ENCODE results near the gene TRPM2.

Gene TRPM2

GRCh38 chr21:44423312-44423821 is 69.9 kb downstream of the TRPM2 start:
- Histone ChIP-seq H3K27ac (ENCODE audit: low read depth, low read length) (no peak overlapping the region), H4K12ac (ENCODE audit: low read depth, low read length) (no peak overlapping the region), H4K91ac (ENCODE audit: low read depth, low read length) (no peak overlapping the region), H3K9ac (ENCODE audit: low read length) (no peak overlapping the region), H3K4me3 (ENCODE audit: low read depth, low read length) (no peak overlapping the region), H3K27me3 (ENCODE audit: insufficient read depth, low read length) (no peaks in the 10 kb centered on the region), H3K9me3 (ENCODE audit: insufficient read depth, low read depth, low read length) (peaks cover 33% of the 10 kb centered on the region), H4K8ac (ENCODE audit: low read depth, low read length) (no peak overlapping the region), H3K23ac (ENCODE audit: low read length) (no peak overlapping the region), H3K14ac (ENCODE audit: low read length) (no peak overlapping the region), H3K4me2 (ENCODE audit: low read length) (no peak overlapping the region), H3K79me1 (ENCODE audit: low read length) (no peaks in the 10 kb centered on the region), H2BK120ac (ENCODE audit: insufficient read depth, low read length, poor library complexity) (no peak overlapping the region), H2AK5ac (ENCODE audit: low read length) (no peak overlapping the region), H3K36me3 (ENCODE audit: control insufficient read depth in 1 of 2, insufficient read depth in 2 of 2, low read length in 2 of 2) (no peaks in the 10 kb centered on the region), H3K4ac (ENCODE audit: low read depth, low read length) (no peak overlapping the region), H2BK5ac (ENCODE audit: low read depth, low read length, poor library complexity) (no peak overlapping the region), H3K79me2 (ENCODE audit: control insufficient read depth, insufficient read depth, low read length, poor library complexity) (no peaks in the 10 kb centered on the region), H3K4me1 (ENCODE audit: control insufficient read depth in 1 of 2, insufficient read depth in 2 of 2, low read length in 2 of 2) (no peaks in the 10 kb centered on the region), H2BK12ac (ENCODE audit: low read length) (no peak overlapping the region), H2AFZ (ENCODE audit: insufficient read depth, low read length, poor library complexity) (no peak overlapping the region), H3K18ac (ENCODE audit: low read length) (no peak overlapping the region)
- WGBS (ENCODE audit: extremely low coverage, insufficient coverage, insufficient read length) = no CpG with 5 or more reads among the region's 12 CpGs
- DNase-seq = no peak

- no peak overlapping the region for H4K12ac ChIP-seq (ENCODE audit: low read depth, low read length)
- no peak overlapping the region for H3K18ac ChIP-seq (ENCODE audit: low read length)
- H3K79me2 ChIP-seq (ENCODE audit: control insufficient read depth, insufficient read depth, low read length, poor library complexity) = no peaks in the 10 kb centered on the region
- H3K9me3 ChIP-seq (ENCODE audit: insufficient read depth, low read depth, low read length) = peaks cover 29% of the 10 kb centered on the region
- H3K4me3 ChIP-seq (ENCODE audit: low read depth, low read length) = no peak overlapping the region
- H3K9ac ChIP-seq (ENCODE audit: low read length) = no peak overlapping the region
- H3K27ac ChIP-seq (ENCODE audit: low read depth, low read length) = no peak overlapping the region
- H2AK5ac ChIP-seq (ENCODE audit: low read length) = no peak overlapping the region
- no peak overlapping the region for H4K91ac ChIP-seq (ENCODE audit: low read depth, low read length)
- H3K4me2 ChIP-seq (ENCODE audit: low read length) = no peak overlapping the region
- no peaks in the 10 kb centered on the region for H3K27me3 ChIP-seq (ENCODE audit: insufficient read depth, low read length)
- H3K4me1 ChIP-seq (ENCODE audit: control insufficient read depth in 1 of 2, insufficient read depth in 2 of 2, low read length in 2 of 2) = no peaks in the 10 kb centered on the region
- no peak overlapping the region for H2AFZ ChIP-seq (ENCODE audit: insufficient read depth, low read length, poor library complexity)
- no peak overlapping the region for H2BK120ac ChIP-seq (ENCODE audit: insufficient read depth, low read length, poor library complexity)
- no peaks in the 10 kb centered on the region for H3K36me3 ChIP-seq (ENCODE audit: control insufficient read depth in 1 of 2, insufficient read depth in 2 of 2, low read length in 2 of 2)
- H3K14ac ChIP-seq (ENCODE audit: low read length) = no peak overlapping the region
- no peak overlapping the region for H4K8ac ChIP-seq (ENCODE audit: low read depth, low read length)
- no peak for DNase-seq
- H2BK5ac ChIP-seq (ENCODE audit: low read depth, low read length, poor library complexity) = no peak overlapping the region
- H3K79me1 ChIP-seq (ENCODE audit: low read length) = no peaks in the 10 kb centered on the region
- no peak overlapping the region for H2BK12ac ChIP-seq (ENCODE audit: low read length)
- no peak overlapping the region for H3K4ac ChIP-seq (ENCODE audit: low read depth, low read length)
- no peak overlapping the region for H3K23ac ChIP-seq (ENCODE audit: low read length)
- no CpG with 5 or more reads among the region's 17 CpGs for WGBS (ENCODE audit: extremely low coverage, insufficient coverage, insufficient read length)
These were observed 70.7 kb downstream of the TRPM2 start for GRCh38 chr21:44423941-44424607.

GRCh38 chr21:44424608-44425306 is 71.3 kb downstream of the TRPM2 start:
- no peak overlapping the region for H3K9ac ChIP-seq (ENCODE audit: low read length)
- H4K8ac ChIP-seq (ENCODE audit: low read depth, low read length) = no peak overlapping the region
- no peak overlapping the region for H3K4ac ChIP-seq (ENCODE audit: low read depth, low read length)
- WGBS (ENCODE audit: extremely low coverage, insufficient coverage, insufficient read length) = no CpG with 5 or more reads among the region's 30 CpGs
- no peak overlapping the region for H2BK5ac ChIP-seq (ENCODE audit: low read depth, low read length, poor library complexity)
- H3K79me1 ChIP-seq (ENCODE audit: low read length) = no peaks in the 10 kb centered on the region
- no peaks in the 10 kb centered on the region for H3K27me3 ChIP-seq (ENCODE audit: insufficient read depth, low read length)
- no peak overlapping the region for H2AK5ac ChIP-seq (ENCODE audit: low read length)
- H3K14ac ChIP-seq (ENCODE audit: low read length) = no peak overlapping the region
- H3K27ac ChIP-seq (ENCODE audit: low read depth, low read length) = no peak overlapping the region
- H4K91ac ChIP-seq (ENCODE audit: low read depth, low read length) = no peak overlapping the region
- H3K79me2 ChIP-seq (ENCODE audit: control insufficient read depth, insufficient read depth, low read length, poor library complexity) = no peaks in the 10 kb centered on the region
- DNase-seq = no peak
- no peak overlapping the region for H2AFZ ChIP-seq (ENCODE audit: insufficient read depth, low read length, poor library complexity)
- no peak overlapping the region for H3K23ac ChIP-seq (ENCODE audit: low read length)
- H4K12ac ChIP-seq (ENCODE audit: low read depth, low read length) = no peak overlapping the region
- H2BK12ac ChIP-seq (ENCODE audit: low read length) = no peak overlapping the region
- no peak overlapping the region for H2BK120ac ChIP-seq (ENCODE audit: insufficient read depth, low read length, poor library complexity)
- no peak overlapping the region for H3K18ac ChIP-seq (ENCODE audit: low read length)
- peaks cover 23% of the 10 kb centered on the region for H3K9me3 ChIP-seq (ENCODE audit: insufficient read depth, low read depth, low read length)
- H3K4me1 ChIP-seq (ENCODE audit: control insufficient read depth in 1 of 2, insufficient read depth in 2 of 2, low read length in 2 of 2) = no peaks in the 10 kb centered on the region
- no peak overlapping the region for H3K4me3 ChIP-seq (ENCODE audit: low read depth, low read length)
- no peak overlapping the region for H3K4me2 ChIP-seq (ENCODE audit: low read length)
- H3K36me3 ChIP-seq (ENCODE audit: control insufficient read depth in 1 of 2, insufficient read depth in 2 of 2, low read length in 2 of 2) = no peaks in the 10 kb centered on the region

GRCh38 chr21:44425307-44425894 is 72.0 kb downstream of the TRPM2 start:
- peaks cover 17% of the 10 kb centered on the region for H3K9me3 ChIP-seq (ENCODE audit: insufficient read depth, low read depth, low read length)

More at GRCh38 chr21:44425307-44425894, 72.0 kb downstream of the TRPM2 start:
- no peaks in the 10 kb centered on the region for H3K36me3 ChIP-seq (ENCODE audit: control insufficient read depth in 1 of 2, insufficient read depth in 2 of 2, low read length in 2 of 2)
- no peak overlapping the region for H3K23ac ChIP-seq (ENCODE audit: low read length)
- H3K79me2 ChIP-seq (ENCODE audit: control insufficient read depth, insufficient read depth, low read length, poor library complexity) = no peaks in the 10 kb centered on the region
- no peak overlapping the region for H2AK5ac ChIP-seq (ENCODE audit: low read length)
- no peak overlapping the region for H3K18ac ChIP-seq (ENCODE audit: low read length)
- H3K4me2 ChIP-seq (ENCODE audit: low read length) = no peak overlapping the region
- no peak overlapping the region for H2BK12ac ChIP-seq (ENCODE audit: low read length)
- no peak overlapping the region for H4K12ac ChIP-seq (ENCODE audit: low read depth, low read length)
- H2BK120ac ChIP-seq (ENCODE audit: insufficient read depth, low read length, poor library complexity) = no peak overlapping the region
- no peak overlapping the region for H3K9ac ChIP-seq (ENCODE audit: low read length)
- no peak overlapping the region for H3K27ac ChIP-seq (ENCODE audit: low read depth, low read length)
- no peak overlapping the region for H4K8ac ChIP-seq (ENCODE audit: low read depth, low read length)
- no peak overlapping the region for H2BK5ac ChIP-seq (ENCODE audit: low read depth, low read length, poor library complexity)
- no peak overlapping the region for H3K4ac ChIP-seq (ENCODE audit: low read depth, low read length)
- H3K27me3 ChIP-seq (ENCODE audit: insufficient read depth, low read length) = no peaks in the 10 kb centered on the region
- peak; percentile 28 to 39 for DNase-seq
- H3K4me3 ChIP-seq (ENCODE audit: low read depth, low read length) = peak overlapping the region; percentile 13
- no peak overlapping the region for H2AFZ ChIP-seq (ENCODE audit: insufficient read depth, low read length, poor library complexity)
- no peak overlapping the region for H3K14ac ChIP-seq (ENCODE audit: low read length)
- no peaks in the 10 kb centered on the region for H3K79me1 ChIP-seq (ENCODE audit: low read length)
- no peaks in the 10 kb centered on the region for H3K4me1 ChIP-seq (ENCODE audit: control insufficient read depth in 1 of 2, insufficient read depth in 2 of 2, low read length in 2 of 2)
- no CpG with 5 or more reads among the region's 40 CpGs for WGBS (ENCODE audit: extremely low coverage, insufficient coverage, insufficient read length)
- H4K91ac ChIP-seq (ENCODE audit: low read depth, low read length) = no peak overlapping the region
